IPS DF 19.7 (cell line): ENCODE data around the gene MGAT5.

Source experiments
- DNase-seq: peaks from one replicate; pipeline ENCODE4 v3.0.0-alpha.2; 2013; ENCODE audit warnings: low read depth, low spot score

Gene MGAT5

DNA sequence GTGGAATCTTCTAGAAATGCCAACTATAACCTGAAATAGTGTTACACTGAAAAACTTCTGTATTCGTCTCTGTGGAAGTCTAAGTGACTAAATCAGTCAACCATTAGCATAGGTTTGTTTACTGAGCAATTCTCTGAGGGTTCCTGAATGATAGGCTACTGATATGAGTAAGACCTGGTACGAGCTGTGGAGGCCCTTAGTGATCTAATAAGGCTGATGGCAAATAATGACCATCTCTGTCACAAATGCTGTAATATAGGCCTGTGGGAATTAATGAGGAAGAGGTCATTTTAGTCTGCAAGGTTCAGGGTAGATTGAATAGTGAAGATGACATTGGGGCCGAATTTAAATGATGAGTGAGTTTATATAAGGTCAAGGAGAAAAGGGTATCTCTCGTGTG lies 82.5 kb downstream of the MGAT5 start:
- no peak for DNase-seq

- no peak for DNase-seq
Observed at GRCh38 chr2:134336921-134337320, 83.0 kb downstream of the MGAT5 start.

DNA sequence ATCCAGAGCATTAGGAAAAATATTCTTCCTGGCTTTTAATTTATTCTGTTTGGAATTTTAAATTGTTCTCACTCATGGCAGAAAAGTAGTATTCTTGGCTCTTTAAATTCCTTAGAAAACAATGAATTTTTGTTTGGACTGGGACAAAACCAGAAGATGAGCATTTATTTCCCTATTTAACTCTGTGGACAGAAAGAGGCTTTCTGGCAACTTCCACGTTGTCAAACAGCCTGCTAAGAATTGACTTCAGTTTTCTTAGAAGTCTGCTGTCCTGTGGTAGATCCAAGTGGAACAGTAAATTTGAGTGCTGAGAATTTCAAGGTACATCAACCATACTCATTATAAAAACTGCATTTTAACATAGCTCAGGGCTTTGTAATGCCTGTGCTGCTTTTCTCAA lies 83.8 kb downstream of the MGAT5 start:
- no peak for DNase-seq

- DNase-seq = no peak
Observed at GRCh38 chr2:134338208-134338607, 84.3 kb downstream of the MGAT5 start.

DNA sequence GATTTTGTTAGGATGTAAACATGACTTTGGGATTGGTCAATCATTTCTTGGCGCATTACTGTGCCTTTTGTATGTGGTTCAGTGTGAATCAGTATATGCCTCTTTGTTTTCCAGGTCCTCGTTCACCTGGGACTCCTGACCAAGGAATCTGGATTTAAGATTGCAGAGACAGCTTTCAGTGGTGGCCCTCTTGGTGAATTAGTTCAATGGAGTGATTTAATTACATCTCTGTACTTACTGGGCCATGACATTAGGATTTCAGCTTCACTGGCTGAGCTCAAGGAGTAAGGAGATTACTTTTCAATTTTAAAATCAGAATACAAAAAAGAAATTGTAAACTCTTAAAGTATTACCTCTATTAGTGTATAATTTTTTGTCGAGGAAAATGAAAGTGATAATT lies 87.6 kb downstream of the MGAT5 start:
- DNase-seq = no peak

GRCh38 chr2:134344954-134345697 lies 91.3 kb downstream of the MGAT5 start:
- DNase-seq = no peak

- no peak for DNase-seq
Observed at GRCh38 chr2:134346141-134346540, 92.3 kb downstream of the MGAT5 start.

DNA sequence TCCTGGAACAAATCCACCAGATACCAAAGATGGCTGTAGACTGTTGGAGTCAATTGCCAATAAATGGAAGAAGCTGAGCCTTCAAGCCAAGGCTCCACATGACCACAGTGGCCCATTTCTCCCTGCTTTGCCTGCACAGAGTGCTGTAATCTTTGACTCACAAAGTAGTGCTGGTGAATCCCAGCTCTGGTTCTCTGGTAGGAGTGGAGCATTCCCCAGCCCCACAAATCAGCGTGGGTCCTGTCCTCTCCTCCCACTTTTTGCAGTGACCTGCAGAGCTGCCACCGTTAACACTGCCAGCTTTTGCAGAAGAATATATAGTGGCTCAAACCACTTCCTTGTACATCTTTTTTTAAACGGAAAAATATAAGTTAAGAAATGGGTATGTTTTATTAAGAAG lies 93.9 kb downstream of the MGAT5 start:
- DNase-seq = no peak

DNA sequence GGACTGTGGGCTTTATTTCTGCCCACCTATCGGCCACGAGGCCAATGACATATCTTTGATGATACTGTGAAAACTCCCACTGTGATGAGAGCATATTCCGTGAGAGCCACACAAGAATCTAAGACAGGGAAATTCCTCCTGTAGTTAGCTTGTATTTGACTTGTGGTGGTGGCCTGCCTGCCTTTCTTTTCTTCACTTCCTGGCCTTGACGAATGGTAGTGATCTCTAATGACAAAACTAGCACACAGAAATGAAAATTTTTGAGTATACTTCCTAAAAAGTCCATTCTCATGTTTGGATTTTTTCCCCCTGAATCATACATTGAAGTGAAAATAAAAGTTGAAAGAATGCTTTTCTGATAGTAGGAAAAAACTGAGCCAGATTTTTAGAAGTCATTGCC lies 94.4 kb downstream of the MGAT5 start:
- no peak for DNase-seq

DNA sequence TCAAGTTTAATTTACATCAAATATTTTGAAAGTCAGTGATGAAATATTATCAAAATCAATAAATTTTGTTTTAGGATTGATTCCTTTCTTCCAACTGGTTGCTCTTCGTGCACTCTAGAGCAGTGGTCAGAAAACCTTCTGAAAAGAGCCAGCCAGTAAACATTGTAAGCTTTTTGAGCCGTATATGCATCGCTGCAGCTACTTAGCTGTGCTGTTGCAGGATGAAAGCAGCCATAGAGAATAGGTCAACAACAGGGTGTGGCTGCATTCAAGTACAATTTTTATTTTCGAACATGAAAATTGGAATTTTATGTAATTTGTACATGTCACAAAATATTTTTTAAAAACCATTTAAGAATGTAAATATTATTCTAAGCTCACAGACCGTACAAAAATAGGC lies 94.9 kb downstream of the MGAT5 start:
- no peak for DNase-seq

DNA sequence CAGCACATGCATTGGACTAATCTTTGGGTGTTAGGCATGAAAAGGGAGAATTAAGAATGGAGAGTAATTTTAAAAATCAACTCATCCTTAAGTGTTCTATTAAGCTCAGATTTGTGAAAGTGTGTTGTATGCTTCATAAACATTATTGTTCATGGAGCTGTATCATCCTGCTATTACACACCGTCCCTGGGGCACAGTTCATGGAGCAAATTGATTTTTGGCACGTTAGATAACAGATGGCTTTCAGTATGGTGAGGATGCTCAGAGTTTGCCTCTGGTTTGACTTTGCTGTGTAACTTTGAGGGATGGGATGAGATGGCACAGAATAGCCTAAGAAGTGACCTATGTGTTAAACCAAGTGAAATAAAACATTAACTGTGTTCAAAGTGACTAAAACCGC lies 97.1 kb downstream of the MGAT5 start:
- no peak for DNase-seq

DNA sequence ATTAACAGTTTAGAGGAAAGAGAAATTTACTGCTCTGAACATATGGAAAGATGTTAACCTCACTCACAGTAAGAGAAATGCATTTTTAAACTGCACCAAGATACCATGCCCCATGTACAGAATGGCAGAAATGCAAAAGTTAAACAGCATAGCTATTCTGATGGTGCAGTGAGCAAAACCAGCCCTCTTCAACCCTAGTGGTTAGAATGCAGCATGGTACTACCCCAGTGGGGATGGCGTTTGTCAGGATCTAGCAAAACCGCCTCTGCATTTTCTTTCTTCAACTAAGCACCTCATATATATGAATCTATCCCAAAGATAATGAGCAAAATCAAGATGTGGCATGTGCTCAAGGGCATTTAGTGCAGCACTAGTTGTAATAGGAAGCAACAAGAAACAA lies 98.0 kb downstream of the MGAT5 start:
- DNase-seq = no peak

GRCh38 chr2:134352844-134353243 lies 99.0 kb downstream of the MGAT5 start:
- DNase-seq = no peak

GRCh38 chr2:134354611-134355010 lies 100.7 kb downstream of the MGAT5 start:
- no peak for DNase-seq

- DNase-seq = no peak
Observed at GRCh38 chr2:134357814-134358213, 103.9 kb downstream of the MGAT5 start.

GRCh38 chr2:134359367-134360081 lies 105.7 kb downstream of the MGAT5 start:
- DNase-seq = no peak

DNA sequence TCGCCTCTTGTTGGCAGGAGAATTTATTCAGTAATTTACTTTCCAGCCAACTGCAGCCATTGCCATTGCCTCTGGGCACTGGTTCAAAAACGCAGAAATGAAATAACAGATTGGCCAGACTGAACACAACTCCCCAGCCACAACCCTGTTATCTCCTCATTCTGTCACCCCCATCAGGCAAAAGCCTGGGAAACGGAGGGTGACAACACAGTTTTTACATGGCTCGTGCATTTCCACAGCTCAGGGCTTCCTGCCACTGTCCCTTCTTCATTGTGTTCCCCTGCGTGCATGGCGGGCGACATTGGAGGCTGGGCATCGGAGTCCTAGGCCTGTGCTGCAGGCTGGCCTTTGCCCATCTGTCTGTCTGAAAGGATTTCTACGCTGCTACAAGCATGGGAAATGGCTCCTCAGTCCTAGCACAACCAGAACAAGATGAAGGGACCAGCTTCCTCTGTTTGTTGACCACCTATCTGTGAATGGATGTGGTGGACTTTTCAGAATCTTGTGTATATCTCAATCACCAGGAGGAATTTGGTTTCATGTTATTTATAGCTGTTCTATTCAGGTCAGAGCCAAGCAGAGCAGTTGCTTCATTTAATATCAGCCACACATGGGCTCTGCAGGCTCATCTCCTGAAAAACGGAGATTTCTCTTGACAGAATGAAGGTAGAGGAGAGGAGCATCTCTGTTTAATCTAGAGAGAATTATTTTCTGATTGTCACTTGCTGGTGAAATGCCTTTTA lies 107.0 kb downstream of the MGAT5 start:
- DNase-seq = no peak

- no peak for DNase-seq
Observed at GRCh38 chr2:134361648-134362047, 107.8 kb downstream of the MGAT5 start.

DNA sequence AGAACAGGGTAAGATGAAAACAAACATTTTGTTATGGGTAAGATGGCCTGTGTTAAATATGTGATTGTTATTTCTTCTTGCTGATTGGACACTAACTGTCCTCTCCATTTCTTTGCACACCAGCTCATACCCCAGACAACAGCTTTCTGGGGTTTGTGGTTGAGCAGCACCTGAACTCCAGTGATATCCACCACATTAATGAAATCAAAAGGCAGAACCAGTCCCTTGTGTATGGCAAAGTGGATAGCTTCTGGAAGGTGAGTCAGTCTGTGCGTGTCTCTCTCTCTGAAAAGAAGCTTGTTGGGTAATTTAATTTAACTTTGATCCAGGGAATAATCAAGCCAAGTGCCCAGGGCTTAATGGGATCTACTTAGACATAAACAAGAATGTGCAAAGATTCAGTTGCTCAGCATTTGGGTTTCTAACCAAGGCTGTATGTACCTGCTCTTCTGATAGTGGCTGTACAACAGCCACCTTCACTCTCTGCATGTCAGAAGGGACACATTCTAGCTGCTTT lies 108.3 kb downstream of the MGAT5 start:
- no peak for DNase-seq

DNA sequence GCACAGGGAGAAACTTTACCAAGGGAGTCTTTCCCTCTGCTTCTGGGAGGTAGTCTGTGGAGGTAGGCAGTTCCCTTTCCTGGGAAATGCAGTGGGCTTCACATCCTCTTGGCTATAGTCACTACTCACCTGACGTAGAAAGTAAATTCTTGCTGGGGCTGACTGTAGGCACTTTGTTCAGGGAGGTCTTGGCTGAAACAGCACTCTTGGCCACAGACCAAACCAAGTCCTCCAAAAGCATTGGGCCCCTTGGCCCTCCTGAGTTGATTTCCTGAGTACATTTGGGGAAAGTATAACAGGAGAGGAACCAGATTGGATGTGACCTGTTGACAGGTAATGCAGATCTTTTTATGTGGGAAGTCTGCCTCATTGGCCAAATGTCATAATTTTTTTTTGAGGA lies 108.9 kb downstream of the MGAT5 start:
- DNase-seq = no peak

DNA sequence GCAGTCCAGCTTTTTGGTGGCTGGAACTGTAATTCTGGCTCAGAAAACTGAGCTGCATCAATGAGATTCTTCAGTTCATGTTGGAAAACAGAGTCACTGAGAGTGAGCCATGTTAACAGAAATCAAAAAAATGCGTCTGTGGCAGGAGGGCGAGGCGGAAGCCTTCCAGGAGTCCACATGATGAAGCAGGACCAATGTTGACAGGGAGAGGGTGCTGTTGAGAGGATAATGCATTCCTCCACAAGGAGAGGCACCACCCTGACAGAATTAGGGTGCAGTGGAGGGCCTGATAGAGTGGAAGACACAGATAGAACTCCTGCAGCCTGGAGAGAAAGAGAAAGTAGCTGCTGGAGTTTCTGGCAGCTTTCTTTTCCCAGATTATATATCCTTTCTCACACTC lies 111.5 kb downstream of the MGAT5 start:
- DNase-seq = no peak

GRCh38 chr2:134366359-134366758 lies 112.5 kb downstream of the MGAT5 start:
- DNase-seq = no peak

GRCh38 chr2:134367213-134367612 lies 113.3 kb downstream of the MGAT5 start:
- no peak for DNase-seq
